Trophoblast cell (in vitro differentiated cells and primary cell): ENCODE results near the gene ARAF.
A peak's percentile ranks its signal among the peaks of the same experiment; 100 is the strongest.

Source experiments
- DNase-seq, 2 donors: peaks; one replicate each; pipeline ENCODE4 v3.0.0-alpha.2; 2016
- H2AFZ ChIP-seq: 2 replicates; pipeline ENCODE4 v1.6.1; 2013; ENCODE audit warnings: low read length, moderate library complexity, mild to moderate bottlenecking; ENCODE audit not compliant: insufficient read depth, poor library complexity
- H2AK5ac ChIP-seq: 2 replicates; pipeline ENCODE4 v1.6.1; 2013; ENCODE audit warnings: mild to moderate bottlenecking, low read length
- H2BK120ac ChIP-seq: 2 replicates; pipeline ENCODE4 v1.6.1; 2013; ENCODE audit warnings: low read length, mild to moderate bottlenecking, moderate library complexity; ENCODE audit not compliant: insufficient read depth, poor library complexity
- H2BK12ac ChIP-seq: 2 replicates; pipeline ENCODE4 v1.6.1; 2013; ENCODE audit warnings: mild to moderate bottlenecking, low read length, moderate library complexity
- H2BK5ac ChIP-seq: 2 replicates; pipeline ENCODE4 v1.6.1; 2013; ENCODE audit warnings: low read length, low read depth, moderate library complexity, mild to moderate bottlenecking; ENCODE audit not compliant: poor library complexity
- H3K14ac ChIP-seq: 2 replicates; pipeline ENCODE4 v1.6.1; 2013; ENCODE audit warnings: mild to moderate bottlenecking, low read length
- H3K18ac ChIP-seq: 2 replicates; pipeline ENCODE4 v1.6.1; 2013; ENCODE audit warnings: mild to moderate bottlenecking, low read length
- H3K23ac ChIP-seq: 2 replicates; pipeline ENCODE4 v1.6.1; 2013; ENCODE audit warnings: low read length
- H3K27ac ChIP-seq: 2 replicates; pipeline ENCODE4 v1.5.1; 2013; ENCODE audit warnings: low read depth, mild to moderate bottlenecking, inconsistent platforms, low read length, moderate library complexity
- H3K27me3 ChIP-seq: 2 replicates; pipeline ENCODE4 v1.6.1; 2013; ENCODE audit warnings: inconsistent platforms, mild to moderate bottlenecking, low read length, moderate library complexity; ENCODE audit not compliant: insufficient read depth
- H3K36me3 ChIP-seq, 2 experiments: 1 replicate in 1 of 2; 2 replicates in 1 of 2; pipeline ENCODE4 v1.6.1; 2013; ENCODE audit warnings: low read length in 2 of 2, mild to moderate bottlenecking in 2 of 2, moderate library complexity in 1 of 2; ENCODE audit not compliant: insufficient read depth in 2 of 2, control insufficient read depth in 1 of 2
- H3K4ac ChIP-seq: 2 replicates; pipeline ENCODE4 v1.6.1; 2013; ENCODE audit warnings: low read depth, mild to moderate bottlenecking, low read length, moderate library complexity
- H3K4me1 ChIP-seq, 2 experiments: 1 replicate in 1 of 2; 2 replicates in 1 of 2; pipeline ENCODE4 v1.6.1; 2013; ENCODE audit warnings: low read length in 2 of 2, mild to moderate bottlenecking in 2 of 2, moderate library complexity in 1 of 2; ENCODE audit not compliant: insufficient read depth in 2 of 2, control insufficient read depth in 1 of 2
- H3K4me2 ChIP-seq: 2 replicates; pipeline ENCODE4 v1.6.1; 2013; ENCODE audit warnings: inconsistent platforms, mild to moderate bottlenecking, low read length, moderate library complexity
- H3K4me3 ChIP-seq: 2 replicates; pipeline ENCODE4 v1.5.1; 2013; ENCODE audit warnings: mild to moderate bottlenecking, low read depth, low read length, inconsistent platforms
- H3K79me1 ChIP-seq: one replicate; pipeline ENCODE4 v1.6.1; 2013; ENCODE audit warnings: low read length
- H3K79me2 ChIP-seq: 2 replicates; pipeline ENCODE4 v1.6.1; 2013; ENCODE audit warnings: low read length, mild to moderate bottlenecking; ENCODE audit not compliant: control insufficient read depth, insufficient read depth, poor library complexity
- H3K9ac ChIP-seq: 2 replicates; pipeline ENCODE4 v1.6.1; 2013; ENCODE audit warnings: mild to moderate bottlenecking, low read length
- H3K9me3 ChIP-seq: 2 replicates; pipeline ENCODE4 v1.6.1; 2013; ENCODE audit warnings: low read depth, mild to moderate bottlenecking, control low read depth, inconsistent platforms, low read length; ENCODE audit not compliant: insufficient read depth
- H4K12ac ChIP-seq: 2 replicates; pipeline ENCODE4 v1.6.1; 2013; ENCODE audit warnings: low read depth, mild to moderate bottlenecking, low read length, moderate library complexity
- H4K8ac ChIP-seq: 2 replicates; pipeline ENCODE4 v1.6.1; 2013; ENCODE audit warnings: low read depth, mild to moderate bottlenecking, low read length, moderate library complexity
- H4K91ac ChIP-seq: one replicate; pipeline ENCODE4 v1.6.1; 2013; ENCODE audit warnings: low read depth, mild to moderate bottlenecking, low read length, moderate library complexity
- WGBS: extraction: QIAGEN DNeasy Blood & Tissue Kit; methylation state at CpG from one replicate; pipeline ENCODE4 v1.1.7; 2013; ENCODE audit warnings: missing lambda C conversion rate; ENCODE audit not compliant: insufficient read length, insufficient coverage; ENCODE audit errors: extremely low coverage; 5-methylcytosine and 5-hydroxymethylcytosine counted together

Gene ARAF

DNA sequence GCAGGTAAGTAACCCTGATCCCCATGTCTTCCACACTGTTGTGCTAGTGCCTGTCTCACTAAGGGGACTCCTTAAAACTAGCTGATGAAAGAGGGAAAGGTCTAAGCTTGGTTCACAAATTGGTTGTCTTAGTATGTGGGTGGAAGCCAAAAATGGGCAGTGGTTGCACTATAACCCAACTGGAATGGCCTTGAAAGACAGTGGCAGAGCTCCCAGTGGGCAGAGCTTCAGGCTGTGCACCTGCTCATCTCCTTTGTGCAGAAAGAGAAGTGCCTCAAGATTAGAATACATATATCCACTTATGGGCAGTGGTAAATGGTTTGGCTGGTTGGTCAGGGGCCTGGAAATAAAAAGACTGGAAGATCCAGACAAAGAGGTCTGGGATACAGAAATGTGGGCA, 51.4 kb downstream of the ARAF start:
- Histone ChIP-seq H3K27me3 (no peaks in the 10 kb centered on the region), H3K14ac (no peak overlapping the region), H3K9me3 (no peaks in the 10 kb centered on the region), H2BK5ac (no peak overlapping the region), H4K91ac (no peak overlapping the region), H3K79me1 (no peaks in the 10 kb centered on the region), H2BK12ac (no peak overlapping the region), H4K8ac (no peak overlapping the region), H3K4ac (no peak overlapping the region), H2AFZ (no peak overlapping the region), H3K23ac (no peak overlapping the region), H3K4me3 (no peak overlapping the region), H3K79me2 (no peaks in the 10 kb centered on the region), H3K36me3 (no peaks in the 10 kb centered on the region), H3K18ac (no peak overlapping the region), H4K12ac (no peak overlapping the region), H2BK120ac (no peak overlapping the region), H3K27ac (no peak overlapping the region), H3K4me1 (peaks cover 3 to 4% of the 10 kb centered on the region in 2 experiments), H3K4me2 (no peak overlapping the region), H3K9ac (no peak overlapping the region), H2AK5ac (no peak overlapping the region)
- no peak for DNase-seq

DNA sequence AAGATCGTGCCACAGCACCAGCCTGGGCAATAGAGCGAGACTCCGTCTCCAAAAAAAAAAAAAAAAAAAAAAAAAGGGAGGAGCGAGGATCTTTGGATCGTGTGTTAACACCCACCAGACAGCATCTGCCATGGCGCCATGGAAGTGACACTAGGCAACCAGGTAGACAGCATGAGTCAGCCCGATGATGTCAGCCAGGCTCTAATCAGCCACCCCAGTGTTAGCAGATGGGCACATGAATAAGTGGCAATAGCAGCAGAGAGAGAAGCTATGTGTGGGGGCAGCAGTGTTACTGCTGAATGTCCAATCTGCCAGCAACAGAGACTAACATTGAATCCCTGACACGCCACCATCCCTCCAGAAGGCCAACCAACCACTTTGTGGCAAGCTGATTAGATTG, 52.1 kb downstream of the ARAF start:
- Histone ChIP-seq H4K12ac (no peak overlapping the region), H3K4me2 (no peak overlapping the region), H3K23ac (no peak overlapping the region), H3K36me3 (no peaks in the 10 kb centered on the region), H4K91ac (no peak overlapping the region), H3K27ac (no peak overlapping the region), H3K79me2 (no peaks in the 10 kb centered on the region), H3K27me3 (no peaks in the 10 kb centered on the region), H4K8ac (no peak overlapping the region), H3K4me3 (no peak overlapping the region), H3K79me1 (no peaks in the 10 kb centered on the region), H2BK5ac (no peak overlapping the region), H3K4me1 (peaks cover 3 to 4% of the 10 kb centered on the region in 2 experiments), H3K9me3 (no peaks in the 10 kb centered on the region), H3K4ac (no peak overlapping the region), H3K14ac (no peak overlapping the region), H2BK12ac (no peak overlapping the region), H2BK120ac (no peak overlapping the region), H2AK5ac (no peak overlapping the region), H3K9ac (no peak overlapping the region), H2AFZ (no peak overlapping the region), H3K18ac (no peak overlapping the region)
- no CpG with 5 or more reads among the region's 8 CpGs for WGBS
- no peak for DNase-seq

GRCh38 chrX:47614618-47615017, 53.6 kb downstream of the ARAF start:
- Histone ChIP-seq H2BK5ac (no peak overlapping the region), H3K79me2 (no peaks in the 10 kb centered on the region), H3K18ac (no peak overlapping the region), H3K4me1 (peaks cover 2 to 5% of the 10 kb centered on the region in 2 experiments), H4K12ac (no peak overlapping the region), H2BK12ac (no peak overlapping the region), H3K9me3 (no peaks in the 10 kb centered on the region), H2AFZ (no peak overlapping the region), H3K9ac (no peak overlapping the region), H3K79me1 (no peaks in the 10 kb centered on the region), H4K91ac (no peak overlapping the region), H3K4ac (no peak overlapping the region), H3K23ac (no peak overlapping the region), H3K4me3 (no peak overlapping the region), H3K4me2 (no peak overlapping the region), H3K27me3 (no peaks in the 10 kb centered on the region), H3K14ac (no peak overlapping the region), H3K36me3 (no peaks in the 10 kb centered on the region), H4K8ac (no peak overlapping the region), H3K27ac (no peak overlapping the region), H2AK5ac (no peak overlapping the region), H2BK120ac (no peak overlapping the region)
- no CpG with 5 or more reads among the region's 5 CpGs for WGBS
- DNase-seq = no peak

DNA sequence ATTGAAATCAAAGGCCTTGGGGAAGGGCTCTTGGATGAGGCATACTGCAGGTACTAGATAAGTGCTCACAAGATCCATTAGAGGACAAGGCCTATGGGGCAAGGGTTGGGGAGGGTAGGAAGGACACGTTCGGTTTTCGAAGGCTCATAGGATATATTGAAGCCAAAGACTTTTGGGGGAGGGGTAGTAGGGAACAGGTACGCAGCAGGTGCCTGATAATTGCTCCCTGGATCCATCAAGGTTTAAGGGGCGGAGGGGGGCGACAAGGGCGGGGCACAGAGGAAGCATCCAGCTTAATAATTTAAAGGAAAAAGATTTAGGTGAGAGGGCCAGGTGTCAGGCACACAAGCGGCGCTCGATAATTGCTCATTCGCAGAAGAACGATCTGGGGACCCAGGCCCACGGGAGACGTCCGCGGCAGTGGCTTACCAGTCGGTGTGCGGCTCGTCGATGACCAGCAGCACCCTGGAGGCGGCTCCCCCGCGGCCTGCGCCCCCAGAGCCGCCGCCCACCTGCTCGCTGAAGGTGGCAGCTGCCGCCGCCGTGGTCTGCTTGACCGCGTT, 58.0 kb downstream of the ARAF start:
- Histone ChIP-seq H2AK5ac (no peak overlapping the region), H3K27me3 (no peaks in the 10 kb centered on the region), H3K36me3 (no peaks in the 10 kb centered on the region), H4K12ac (no peak overlapping the region), H3K79me1 (no peaks in the 10 kb centered on the region), H2AFZ (peak overlapping the region; percentile 35), H4K8ac (no peak overlapping the region), H3K27ac (no peak overlapping the region), H2BK120ac (no peak overlapping the region), H3K4ac (no peak overlapping the region), H3K14ac (no peak overlapping the region), H3K23ac (no peak overlapping the region), H3K79me2 (no peaks in the 10 kb centered on the region), H3K9ac (no peak overlapping the region), H3K4me2 (peak overlapping the region; percentile 88), H3K4me3 (no peak overlapping the region), H3K4me1 (peaks cover 3 to 10% of the 10 kb centered on the region in 2 experiments), H2BK12ac (no peak overlapping the region), H2BK5ac (no peak overlapping the region), H4K91ac (no peak overlapping the region), H3K9me3 (no peaks in the 10 kb centered on the region), H3K18ac (no peak overlapping the region)
- DNase-seq = no peak
- no CpG with 5 or more reads among the region's 32 CpGs for WGBS
